NCI-H526 treated with DMSO at 0.1 percent for 48 hours (cell line): ENCODE data around the gene JAKMIP3.

Experiments used
- DNase-seq: peaks from one replicate; lab custom pipeline; 2025; lab: John Stamatoyannopoulos, UW

Gene JAKMIP3

DNA sequence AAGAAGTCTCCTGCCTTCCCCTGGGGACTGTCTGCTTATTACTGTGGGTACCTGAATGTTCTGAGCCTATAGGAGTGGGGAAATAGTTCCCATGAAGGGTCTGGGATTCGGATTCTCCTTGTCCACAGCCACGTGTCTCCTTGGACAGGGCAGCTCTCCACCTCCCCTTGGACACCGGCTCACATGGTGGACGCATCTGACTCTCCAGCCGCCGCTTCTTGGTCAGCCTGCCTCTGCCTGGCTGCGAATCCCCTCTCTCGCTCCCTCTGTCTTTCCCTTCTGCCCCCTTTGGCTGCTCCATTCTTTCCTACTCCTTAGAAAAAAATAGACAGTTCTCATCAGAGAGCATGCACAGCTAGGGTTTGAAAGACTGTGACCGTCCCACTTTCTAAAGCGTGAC is 46.9 kb downstream of the JAKMIP3 start:
- DNase-seq: no peak

DNA sequence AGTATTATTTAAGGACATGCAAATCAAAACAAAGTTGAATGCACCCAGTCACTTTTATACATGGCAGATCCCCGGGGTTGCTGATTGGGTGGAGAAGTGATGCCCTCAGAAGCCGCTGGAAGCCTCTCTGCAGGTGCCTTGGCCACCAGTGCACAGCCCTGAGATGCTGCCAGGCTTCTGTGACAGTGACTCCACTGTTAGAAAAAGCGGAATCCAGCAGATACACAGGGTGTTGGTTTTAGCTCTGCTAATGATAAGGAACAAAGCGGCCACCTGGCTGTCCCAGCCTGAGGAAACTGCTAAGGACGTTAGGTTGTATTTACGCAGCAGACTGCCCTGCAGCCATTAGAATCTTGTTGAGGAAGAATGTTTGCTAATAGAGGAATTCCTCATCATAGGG is 47.5 kb downstream of the JAKMIP3 start:
- DNase-seq: no peak

DNA sequence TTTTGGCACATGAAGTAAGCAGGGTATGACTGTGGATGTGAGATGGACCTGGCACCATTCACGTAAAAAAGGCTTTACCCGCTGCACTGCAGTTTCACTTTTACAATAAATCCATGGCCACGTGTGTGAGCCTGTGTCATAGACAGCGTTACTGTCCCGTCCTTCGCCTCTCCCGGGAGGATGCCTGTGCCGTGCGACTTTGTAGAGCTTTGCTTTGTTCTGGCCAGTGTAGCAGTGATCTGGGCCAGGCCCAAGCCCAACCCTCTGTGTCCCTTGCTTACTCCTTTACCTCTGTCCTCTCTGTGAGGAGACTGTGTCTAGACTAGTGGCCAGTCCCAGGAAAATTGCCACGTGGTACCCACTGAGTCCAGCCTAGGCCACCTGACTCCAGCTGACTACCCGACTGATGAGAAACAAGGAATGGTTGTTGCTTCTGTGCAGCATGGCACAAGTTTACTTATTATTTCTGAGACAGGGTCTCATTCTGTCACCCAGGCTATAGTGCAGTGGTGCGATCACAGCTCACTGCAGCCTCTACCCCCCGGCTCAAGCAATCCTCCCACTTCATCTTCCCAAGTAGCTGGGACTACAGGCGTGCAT is 48.1 kb downstream of the JAKMIP3 start:
- no peak for DNase-seq

DNA sequence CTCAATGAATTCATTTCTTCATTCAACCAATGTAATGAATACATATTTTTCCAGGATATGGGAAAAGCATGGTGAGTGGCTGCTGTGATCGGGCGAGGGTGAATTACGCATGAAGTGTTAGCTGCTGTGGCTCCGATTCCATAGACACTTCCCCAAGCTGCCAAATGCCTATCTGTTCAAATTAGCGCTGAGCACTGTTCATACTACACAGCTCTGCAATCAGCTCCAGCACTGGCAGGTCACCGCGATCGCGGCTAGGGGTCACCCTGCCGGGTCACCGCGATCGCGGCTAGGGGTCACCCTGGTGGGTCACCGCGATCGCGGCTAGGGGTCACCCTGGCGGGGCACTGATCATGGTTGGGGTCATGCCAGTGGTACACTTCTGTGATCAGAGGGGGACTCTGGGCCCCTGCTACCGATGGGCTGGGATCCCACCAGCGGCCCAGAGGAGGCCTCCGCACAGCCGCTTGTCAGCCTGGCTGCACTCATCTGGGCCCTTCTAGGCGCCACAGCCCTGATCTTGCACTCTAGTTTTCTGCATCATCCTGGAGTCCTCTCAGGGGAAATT is 49.3 kb downstream of the JAKMIP3 start:
- DNase-seq: no peak
